ENCODE data around the gene APOBEC3F. TPM values are rescaled to one million over a fixed set of nuclear protein-coding genes. Genes with fewer than 3 reads are reported as not detected.
"Not testable (repeated sequence)": the region's sequence is repeated elsewhere in the genome, so short reads cannot be mapped to it uniquely, and the experiment has no call there.

Gene APOBEC3F
- total RNA-seq, 1 donor from 2014 or later, result 4.8 TPM

DNA sequence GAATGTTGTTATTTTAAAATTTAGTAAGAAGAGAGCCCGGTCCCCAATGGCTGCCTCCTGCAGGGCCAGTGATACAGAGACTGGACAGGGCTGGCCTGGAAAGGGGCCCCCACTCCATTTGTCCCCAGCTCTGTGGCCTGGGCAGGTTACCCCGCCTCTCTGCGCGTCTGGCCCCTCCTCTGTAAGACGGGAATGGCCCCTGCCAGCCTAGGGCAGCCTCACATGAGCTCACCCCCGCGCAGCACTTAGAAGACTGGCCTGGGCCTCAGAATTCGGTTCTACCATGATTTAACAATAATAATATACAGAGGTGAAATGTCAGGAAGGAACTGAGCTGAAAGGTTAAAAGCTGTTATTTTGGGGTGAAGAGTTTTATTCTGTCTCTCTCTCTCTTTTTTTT is 37.7 kb downstream of the APOBEC3F start:
- intact Hi-C loops (cut with micrococcal nuclease), result no loop called here
- no peak overlapping the region for H3K4me3 ChIP-seq
- TF ChIP-seq, protein P1, sequence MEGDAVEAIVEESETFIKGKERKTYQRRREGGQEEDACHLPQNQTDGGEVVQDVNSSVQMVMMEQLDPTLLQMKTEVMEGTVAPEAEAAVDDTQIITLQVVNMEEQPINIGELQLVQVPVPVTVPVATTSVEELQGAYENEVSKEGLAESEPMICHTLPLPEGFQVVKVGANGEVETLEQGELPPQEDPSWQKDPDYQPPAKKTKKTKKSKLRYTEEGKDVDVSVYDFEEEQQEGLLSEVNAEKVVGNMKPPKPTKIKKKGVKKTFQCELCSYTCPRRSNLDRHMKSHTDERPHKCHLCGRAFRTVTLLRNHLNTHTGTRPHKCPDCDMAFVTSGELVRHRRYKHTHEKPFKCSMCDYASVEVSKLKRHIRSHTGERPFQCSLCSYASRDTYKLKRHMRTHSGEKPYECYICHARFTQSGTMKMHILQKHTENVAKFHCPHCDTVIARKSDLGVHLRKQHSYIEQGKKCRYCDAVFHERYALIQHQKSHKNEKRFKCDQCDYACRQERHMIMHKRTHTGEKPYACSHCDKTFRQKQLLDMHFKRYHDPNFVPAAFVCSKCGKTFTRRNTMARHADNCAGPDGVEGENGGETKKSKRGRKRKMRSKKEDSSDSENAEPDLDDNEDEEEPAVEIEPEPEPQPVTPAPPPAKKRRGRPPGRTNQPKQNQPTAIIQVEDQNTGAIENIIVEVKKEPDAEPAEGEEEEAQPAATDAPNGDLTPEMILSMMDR (IDR thresholded peaks at IDR 0.05; ENCODE audit: borderline replicate concordance), result no peak
- H3K36me3 ChIP-seq, result no peaks in the 10 kb centered on the region
- H3K27me3 ChIP-seq (ENCODE audit: low read depth), result no peaks in the 10 kb centered on the region
- H3K9me3 ChIP-seq (replicated peaks), result no peaks in the 10 kb centered on the region
- H3K4me1 ChIP-seq, result peaks cover 14% of the 10 kb centered on the region
- H3K27ac ChIP-seq (replicated peaks), result no peak overlapping the region
- no peak for DNase-seq

DNA sequence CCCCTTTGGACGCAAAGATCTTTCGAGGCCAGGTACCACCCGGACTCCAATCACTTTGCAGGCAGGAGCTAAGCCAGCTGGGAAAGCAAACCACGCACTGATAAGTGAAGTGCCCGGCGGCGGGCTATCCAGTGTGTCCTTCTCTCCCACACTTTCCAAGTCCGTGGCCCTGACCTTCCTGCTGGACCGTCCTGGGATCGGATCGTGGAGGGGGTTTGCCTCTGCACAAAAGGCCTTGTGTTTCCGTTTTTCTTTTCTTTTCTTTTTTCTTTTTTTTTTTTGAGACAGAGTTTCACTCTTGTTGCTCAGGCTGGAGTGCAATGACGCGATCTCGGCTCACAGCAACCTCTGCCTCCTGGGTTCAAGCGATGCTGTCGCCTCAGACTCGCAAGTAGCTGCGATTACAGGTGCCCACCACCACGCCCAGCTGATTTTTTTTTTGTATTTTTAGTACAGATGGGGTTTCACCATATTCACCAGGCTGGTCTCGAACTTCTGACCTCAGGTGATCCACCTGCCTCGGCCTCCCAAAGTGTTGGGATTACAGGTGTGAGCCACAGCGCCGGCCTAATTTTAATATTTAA is 38.5 kb downstream of the APOBEC3F start:
- DNase-seq; H3K27ac ChIP-seq (replicated peaks); intact Hi-C loops (cut with micrococcal nuclease); H3K4me3 ChIP-seq; H3K9me3 ChIP-seq (replicated peaks); H3K36me3 ChIP-seq; H3K27me3 ChIP-seq (ENCODE audit: low read depth): not testable (repeated sequence)
- H3K4me1 ChIP-seq, result peaks cover 14% of the 10 kb centered on the region

DNA sequence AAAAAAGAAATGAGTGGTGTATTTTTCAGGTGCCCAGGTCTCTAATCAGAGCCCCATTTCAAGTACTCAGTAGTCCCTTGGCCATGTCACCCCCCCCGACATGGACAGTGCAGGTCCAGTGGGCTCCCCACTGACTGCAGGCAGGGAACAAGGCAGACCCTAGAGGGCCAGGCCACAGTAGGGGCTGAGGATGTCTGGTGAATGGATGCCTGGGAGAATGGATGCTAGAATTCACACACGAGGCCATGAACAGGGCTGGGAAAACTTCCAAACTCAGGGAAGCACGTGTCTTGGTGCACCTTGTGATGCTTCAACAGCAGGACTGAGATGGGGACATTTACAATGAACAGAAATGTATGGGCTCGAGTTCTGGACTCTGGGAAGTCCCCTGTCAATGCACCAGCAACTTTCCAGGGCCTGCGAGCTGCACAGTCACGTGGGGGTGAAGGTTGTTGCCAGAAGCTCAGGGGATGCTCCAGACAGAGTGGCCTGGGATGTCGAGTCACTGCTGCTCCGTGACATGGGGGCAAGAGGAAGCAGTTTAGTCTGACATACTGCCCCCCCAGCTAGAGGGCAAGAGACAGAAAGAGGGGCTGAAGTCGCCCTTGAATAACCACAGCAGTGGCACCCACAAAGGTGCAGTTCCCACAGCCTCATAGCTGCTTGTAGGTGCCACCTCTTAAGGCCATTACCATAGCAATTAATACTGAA is 39.5 kb downstream of the APOBEC3F start:
- H3K27me3 ChIP-seq (ENCODE audit: low read depth), result no peaks in the 10 kb centered on the region
- H3K27ac ChIP-seq (replicated peaks), result no peak overlapping the region
- intact Hi-C loops (cut with micrococcal nuclease), result no loop called here
- no peak overlapping the region for H3K4me3 ChIP-seq
- TF ChIP-seq, protein P1 (IDR thresholded peaks at IDR 0.05; ENCODE audit: borderline replicate concordance), result no peak
- H3K36me3 ChIP-seq, result no peaks in the 10 kb centered on the region
- no peaks in the 10 kb centered on the region for H3K9me3 ChIP-seq (replicated peaks)
- H3K4me1 ChIP-seq, result peaks cover 14% of the 10 kb centered on the region
- DNase-seq, result no peak

DNA sequence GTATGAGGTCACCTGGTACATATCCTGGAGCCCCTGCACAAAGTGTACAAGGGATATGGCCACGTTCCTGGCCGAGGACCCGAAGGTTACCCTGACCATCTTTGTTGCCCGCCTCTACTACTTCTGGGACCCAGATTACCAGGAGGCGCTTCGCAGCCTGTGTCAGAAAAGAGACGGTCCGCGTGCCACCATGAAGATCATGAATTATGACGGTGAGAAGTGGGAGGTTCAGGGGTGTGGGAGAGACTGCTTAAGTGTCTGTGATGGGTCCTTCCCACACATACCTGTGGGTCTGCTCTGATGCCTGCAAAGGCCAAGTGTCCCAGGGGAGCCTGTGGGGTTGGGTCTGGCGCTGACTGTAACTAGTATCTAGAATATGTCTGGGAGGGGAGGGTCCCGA is 40.4 kb downstream of the APOBEC3F start:
- Histone ChIP-seq H3K9me3 (replicated peaks) (no peaks in the 10 kb centered on the region), H3K4me3 (no peak overlapping the region), H3K27me3 (ENCODE audit: low read depth) (no peaks in the 10 kb centered on the region), H3K4me1 (peaks cover 14% of the 10 kb centered on the region), H3K27ac (replicated peaks) (no peak overlapping the region), H3K36me3 (no peaks in the 10 kb centered on the region)
- intact Hi-C loops (cut with micrococcal nuclease), result no loop called here
- TF ChIP-seq, protein P1 (IDR thresholded peaks at IDR 0.05; ENCODE audit: borderline replicate concordance), result no peak
- no peak for DNase-seq

DNA sequence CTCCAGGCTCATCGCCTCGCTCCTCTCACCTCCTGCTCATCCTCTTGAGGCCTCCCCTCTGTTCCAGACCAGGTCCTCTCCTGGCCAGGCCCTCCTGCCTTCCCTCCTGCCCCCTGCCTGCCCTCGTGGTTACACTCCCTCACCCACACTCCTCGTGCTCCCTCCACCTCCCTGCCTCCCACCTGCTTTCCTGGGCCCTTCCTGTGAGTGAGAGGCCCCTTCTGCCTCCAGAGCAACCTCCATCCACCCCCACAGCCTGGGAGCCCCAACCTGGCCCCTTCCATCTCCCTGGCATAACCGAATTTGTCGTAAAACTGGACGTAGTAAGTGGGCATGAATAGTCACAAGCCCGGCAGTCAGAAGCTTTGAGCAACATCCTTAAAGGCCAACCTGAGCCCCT is 40.9 kb downstream of the APOBEC3F start:
- H3K4me3 ChIP-seq, result no peak overlapping the region
- DNase-seq, result no peak
- peaks cover 14% of the 10 kb centered on the region for H3K4me1 ChIP-seq
- H3K27ac ChIP-seq (replicated peaks), result no peak overlapping the region
- TF ChIP-seq, protein P1 (IDR thresholded peaks at IDR 0.05; ENCODE audit: borderline replicate concordance), result no peak
- intact Hi-C loops (cut with micrococcal nuclease), result no loop called here
- H3K9me3 ChIP-seq (replicated peaks), result no peaks in the 10 kb centered on the region
- H3K36me3 ChIP-seq, result no peaks in the 10 kb centered on the region
- H3K27me3 ChIP-seq (ENCODE audit: low read depth), result no peaks in the 10 kb centered on the region
